HepG2 (cell line): ENCODE data around the gene TRMT112.

ENCODE experiments used
- CCAR2 ChIP-seq: fragments of 200-400 bp; formaldehyde crosslinking; optimal IDR thresholded peaks from 2 replicates; pipeline ENCODE3; 2018; ENCODE audit warnings: low read depth, mild to moderate bottlenecking, low read length, moderate library complexity
- HHEX ChIP-seq: IDR thresholded peaks from 2 replicates; pipeline ENCODE4 v1.6.1; 2016; ENCODE audit warnings: control low read depth
- ONECUT2 ChIP-seq: sonication (generic); formaldehyde crosslinking; IDR thresholded peaks from 2 replicates; pipeline ENCODE4 v1.4.0; 2020; ENCODE audit warnings: missing genetic modification reagents
- POLR2A ChIP-seq, 2 experiments: IDR thresholded peaks; 2 replicates each; pipeline ENCODE4 v1.6.1; 2011; ENCODE audit warnings: low read depth in 2 of 2, low read length in 2 of 2, mild to moderate bottlenecking in 1 of 2, moderate library complexity in 1 of 2; ENCODE audit not compliant: insufficient read depth in 1 of 2
- POLR2AphosphoS5 ChIP-seq: IDR thresholded peaks from 2 replicates; pipeline ENCODE4 v1.6.1; 2012; ENCODE audit warnings: low read depth, low read length
- TRIM24 ChIP-seq: sonication (generic); formaldehyde crosslinking; IDR thresholded peaks from 2 replicates; pipeline ENCODE4 v1.8.0; 2022; ENCODE audit warnings: mild to moderate bottlenecking, missing genetic modification reagents
- YY1 ChIP-seq: IDR thresholded peaks from 2 replicates; pipeline ENCODE4 v1.6.1; 2011; ENCODE audit warnings: low read length, low read depth, moderate library complexity, mild to moderate bottlenecking; ENCODE audit not compliant: insufficient read depth, insufficient replicate concordance
- ZBTB25 ChIP-seq: IDR thresholded peaks from 2 replicates; pipeline ENCODE4 v1.6.1; 2018; ENCODE audit warnings: missing genetic modification reagents
- ZNF530 ChIP-seq: sonication (generic); formaldehyde crosslinking; IDR thresholded peaks from 2 replicates; pipeline ENCODE4 v1.5.0; 2020; ENCODE audit warnings: low read depth, mild to moderate bottlenecking, missing genetic modification reagents
- TF ChIP-seq, protein P1 (sequence below): sonication (generic); formaldehyde crosslinking; IDR thresholded peaks from 2 replicates; pipeline ENCODE4 v1.9.0; 2022; ENCODE audit warnings: missing genetic modification reagents, mild to moderate bottlenecking, borderline replicate concordance
- TF ChIP-seq, protein P2 (sequence below): sonication (generic); formaldehyde crosslinking; IDR thresholded peaks from 2 replicates; pipeline ENCODE4 v1.5.0; 2020; ENCODE audit warnings: mild to moderate bottlenecking, missing genetic modification reagents, moderate library complexity
- TF ChIP-seq, protein P3 (sequence below): sonication (generic); formaldehyde crosslinking; IDR thresholded peaks from 2 replicates; pipeline ENCODE4 v1.4.0; 2020; ENCODE audit warnings: missing genetic modification reagents, borderline replicate concordance

DNA sequence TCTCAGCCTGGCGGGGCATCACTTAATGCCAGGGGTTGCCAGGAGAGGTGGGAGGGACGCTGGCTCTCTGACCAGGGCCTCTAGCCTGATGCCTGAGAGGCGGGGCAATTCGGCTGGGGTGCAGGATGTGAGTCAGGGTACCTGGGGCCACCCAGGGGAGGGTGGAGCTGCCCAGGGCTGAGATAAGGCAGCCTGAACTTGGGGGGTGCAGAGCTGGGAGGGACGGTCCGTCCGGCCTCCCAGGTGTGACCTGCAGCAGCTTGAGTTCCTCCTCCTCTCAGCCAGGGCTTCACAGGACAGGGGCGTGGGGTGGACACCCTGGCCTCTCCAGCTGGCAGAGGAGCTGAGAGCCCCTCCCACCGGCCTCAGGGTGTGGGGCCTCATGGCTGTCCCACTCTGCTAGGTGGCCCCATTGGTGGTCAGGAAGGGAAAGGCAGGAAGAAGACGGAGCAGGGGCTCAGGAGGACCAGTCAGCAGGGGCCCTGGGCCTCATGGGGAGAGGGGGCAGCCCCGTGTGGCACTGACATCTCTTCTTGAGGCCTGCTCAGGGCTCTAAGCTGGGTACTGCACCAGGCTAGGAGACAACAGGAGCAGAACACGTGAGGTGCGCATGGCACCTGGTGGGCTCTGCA lies 40.7 kb upstream of the TRMT112 start:
- TF ChIP-seq ONECUT2 (CRISPR knock-in tag) (no peak), YY1 (no peak), CCAR2 (no peak), ZNF530 (no peak), POLR2AphosphoS5 (no peak), POLR2A (IDR thresholded peaks at IDR 0.05; ENCODE audit: insufficient read depth in 1 of 2, low read depth in 2 of 2, low read length in 2 of 2) (no peak), ZBTB25 (no peak), TRIM24 (CRISPR knock-in tag) (no peak), HHEX (CRISPR knock-in tag) (no peak)
- TF ChIP-seq, protein P1, sequence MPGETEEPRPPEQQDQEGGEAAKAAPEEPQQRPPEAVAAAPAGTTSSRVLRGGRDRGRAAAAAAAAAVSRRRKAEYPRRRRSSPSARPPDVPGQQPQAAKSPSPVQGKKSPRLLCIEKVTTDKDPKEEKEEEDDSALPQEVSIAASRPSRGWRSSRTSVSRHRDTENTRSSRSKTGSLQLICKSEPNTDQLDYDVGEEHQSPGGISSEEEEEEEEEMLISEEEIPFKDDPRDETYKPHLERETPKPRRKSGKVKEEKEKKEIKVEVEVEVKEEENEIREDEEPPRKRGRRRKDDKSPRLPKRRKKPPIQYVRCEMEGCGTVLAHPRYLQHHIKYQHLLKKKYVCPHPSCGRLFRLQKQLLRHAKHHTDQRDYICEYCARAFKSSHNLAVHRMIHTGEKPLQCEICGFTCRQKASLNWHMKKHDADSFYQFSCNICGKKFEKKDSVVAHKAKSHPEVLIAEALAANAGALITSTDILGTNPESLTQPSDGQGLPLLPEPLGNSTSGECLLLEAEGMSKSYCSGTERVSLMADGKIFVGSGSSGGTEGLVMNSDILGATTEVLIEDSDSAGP (CRISPR knock-in tag) = peak; percentile 56; the same call in 1 of the 2 replicates
- TF ChIP-seq, protein P2, sequence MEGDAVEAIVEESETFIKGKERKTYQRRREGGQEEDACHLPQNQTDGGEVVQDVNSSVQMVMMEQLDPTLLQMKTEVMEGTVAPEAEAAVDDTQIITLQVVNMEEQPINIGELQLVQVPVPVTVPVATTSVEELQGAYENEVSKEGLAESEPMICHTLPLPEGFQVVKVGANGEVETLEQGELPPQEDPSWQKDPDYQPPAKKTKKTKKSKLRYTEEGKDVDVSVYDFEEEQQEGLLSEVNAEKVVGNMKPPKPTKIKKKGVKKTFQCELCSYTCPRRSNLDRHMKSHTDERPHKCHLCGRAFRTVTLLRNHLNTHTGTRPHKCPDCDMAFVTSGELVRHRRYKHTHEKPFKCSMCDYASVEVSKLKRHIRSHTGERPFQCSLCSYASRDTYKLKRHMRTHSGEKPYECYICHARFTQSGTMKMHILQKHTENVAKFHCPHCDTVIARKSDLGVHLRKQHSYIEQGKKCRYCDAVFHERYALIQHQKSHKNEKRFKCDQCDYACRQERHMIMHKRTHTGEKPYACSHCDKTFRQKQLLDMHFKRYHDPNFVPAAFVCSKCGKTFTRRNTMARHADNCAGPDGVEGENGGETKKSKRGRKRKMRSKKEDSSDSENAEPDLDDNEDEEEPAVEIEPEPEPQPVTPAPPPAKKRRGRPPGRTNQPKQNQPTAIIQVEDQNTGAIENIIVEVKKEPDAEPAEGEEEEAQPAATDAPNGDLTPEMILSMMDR (CRISPR knock-in tag) = no peak
- TF ChIP-seq, protein P3, sequence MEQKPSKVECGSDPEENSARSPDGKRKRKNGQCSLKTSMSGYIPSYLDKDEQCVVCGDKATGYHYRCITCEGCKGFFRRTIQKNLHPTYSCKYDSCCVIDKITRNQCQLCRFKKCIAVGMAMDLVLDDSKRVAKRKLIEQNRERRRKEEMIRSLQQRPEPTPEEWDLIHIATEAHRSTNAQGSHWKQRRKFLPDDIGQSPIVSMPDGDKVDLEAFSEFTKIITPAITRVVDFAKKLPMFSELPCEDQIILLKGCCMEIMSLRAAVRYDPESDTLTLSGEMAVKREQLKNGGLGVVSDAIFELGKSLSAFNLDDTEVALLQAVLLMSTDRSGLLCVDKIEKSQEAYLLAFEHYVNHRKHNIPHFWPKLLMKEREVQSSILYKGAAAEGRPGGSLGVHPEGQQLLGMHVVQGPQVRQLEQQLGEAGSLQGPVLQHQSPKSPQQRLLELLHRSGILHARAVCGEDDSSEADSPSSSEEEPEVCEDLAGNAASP = no peak
